Stimulated activated CD4-positive, alpha-beta T cell treated with anti-CD3 and anti-CD28 coated beads, Interleukin-1b, Interleukin-23, amount 100 ng/mL, for 48 hours (primary cell): Measurements from ENCODE around the gene KCNK5.

Source experiments
- DNase-seq: peaks from one replicate; pipeline ENCODE4 v3.0.0-alpha.2; 2020

The KCNK5 gene

DNA sequence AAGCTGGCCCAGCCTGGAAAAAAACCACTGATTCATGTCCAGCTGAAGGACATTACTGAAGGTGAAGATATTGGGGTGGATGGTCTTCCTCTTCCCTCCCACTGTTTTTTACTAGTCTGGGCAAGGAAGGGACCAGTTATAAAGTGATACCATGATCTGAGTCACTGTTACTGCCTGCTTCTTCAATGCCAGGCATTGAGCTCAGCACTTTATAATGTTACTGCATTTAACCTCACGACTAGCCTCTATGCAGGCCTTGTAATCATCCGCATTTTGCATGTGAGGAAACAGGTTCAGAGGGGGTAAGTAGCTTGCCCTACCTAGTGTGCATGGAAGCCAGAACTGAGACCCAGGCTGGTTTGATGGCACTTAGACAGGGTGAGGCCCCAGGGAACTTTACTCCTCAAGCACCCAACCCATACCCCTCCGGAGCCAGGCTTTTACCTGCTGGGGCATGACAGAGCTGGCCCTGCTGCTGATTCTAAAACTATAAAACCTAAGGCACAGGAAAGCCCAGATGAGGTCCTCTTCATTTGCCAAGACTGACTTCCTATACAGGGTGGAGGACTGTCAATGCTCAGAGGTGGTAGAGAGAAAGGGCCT lies 11.0 kb upstream of the KCNK5 start:
- no peak for DNase-seq

DNA sequence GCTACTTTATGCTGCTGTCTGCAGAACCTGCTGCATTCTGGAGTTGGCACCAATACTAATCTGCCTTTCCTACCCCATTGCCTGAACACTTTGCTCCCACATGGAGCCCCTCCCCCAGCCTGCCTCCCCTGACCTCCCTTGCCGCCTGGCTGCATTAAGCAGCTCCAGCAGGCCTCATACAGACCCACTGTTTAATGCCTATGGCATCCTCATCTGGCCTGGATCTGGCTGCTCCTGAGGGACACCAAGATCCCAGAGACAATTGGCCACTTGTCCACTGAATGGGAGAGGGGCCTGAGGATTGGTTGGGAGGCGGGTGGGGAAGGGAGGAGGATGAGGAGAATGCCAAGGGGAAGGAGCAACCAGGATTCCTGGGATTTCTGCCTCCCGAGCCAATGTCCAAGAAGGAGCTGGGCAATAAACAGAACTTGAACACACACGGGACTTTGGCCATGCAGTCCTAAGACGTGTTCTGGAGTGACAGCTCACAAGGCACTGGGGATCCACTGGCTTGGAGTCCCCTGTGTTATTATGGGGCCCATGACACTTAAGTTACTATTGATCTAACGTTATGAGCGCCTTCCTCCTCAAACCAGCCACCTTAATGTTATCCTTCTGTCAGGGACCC lies 10.4 kb upstream of the KCNK5 start:
- DNase-seq, result no peak

DNA sequence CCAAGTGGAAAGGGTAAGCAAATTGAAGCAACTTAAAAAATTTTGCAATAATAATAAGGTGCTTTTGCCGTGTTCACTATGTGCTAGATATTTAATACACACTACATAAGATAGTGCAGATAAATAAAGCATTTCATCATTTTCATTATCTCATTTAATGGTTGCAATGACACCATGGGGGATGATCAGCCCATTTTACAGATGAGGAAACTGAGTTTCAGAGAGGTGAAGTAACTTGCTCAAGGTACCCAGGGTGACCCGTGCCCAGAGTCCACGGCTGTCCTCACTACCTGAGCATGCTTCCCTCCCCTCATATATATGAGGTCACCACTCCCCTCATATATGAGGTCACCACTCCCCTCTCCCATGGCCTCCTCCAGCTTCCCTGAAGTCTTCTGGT lies 7.5 kb upstream of the KCNK5 start:
- no peak for DNase-seq

DNA sequence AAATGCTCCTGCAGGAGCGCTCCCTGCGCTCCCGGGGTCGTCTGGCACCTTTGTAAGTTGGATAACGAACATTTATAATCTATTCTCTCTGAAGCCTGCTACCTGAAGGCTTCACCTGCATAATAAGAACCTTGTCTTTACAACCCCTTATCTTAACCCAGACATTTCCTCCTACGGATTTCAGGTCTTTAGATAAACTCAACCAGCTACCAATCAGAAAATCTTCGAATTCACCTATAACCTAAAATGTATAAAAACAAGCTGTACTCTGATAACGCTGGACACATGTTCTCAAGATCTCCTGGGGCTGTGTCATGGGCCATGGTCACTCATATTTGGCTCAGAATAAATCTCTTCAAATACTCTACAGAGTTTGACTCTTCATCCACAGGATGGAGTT lies 4.1 kb upstream of the KCNK5 start:
- DNase-seq, result no peak

DNA sequence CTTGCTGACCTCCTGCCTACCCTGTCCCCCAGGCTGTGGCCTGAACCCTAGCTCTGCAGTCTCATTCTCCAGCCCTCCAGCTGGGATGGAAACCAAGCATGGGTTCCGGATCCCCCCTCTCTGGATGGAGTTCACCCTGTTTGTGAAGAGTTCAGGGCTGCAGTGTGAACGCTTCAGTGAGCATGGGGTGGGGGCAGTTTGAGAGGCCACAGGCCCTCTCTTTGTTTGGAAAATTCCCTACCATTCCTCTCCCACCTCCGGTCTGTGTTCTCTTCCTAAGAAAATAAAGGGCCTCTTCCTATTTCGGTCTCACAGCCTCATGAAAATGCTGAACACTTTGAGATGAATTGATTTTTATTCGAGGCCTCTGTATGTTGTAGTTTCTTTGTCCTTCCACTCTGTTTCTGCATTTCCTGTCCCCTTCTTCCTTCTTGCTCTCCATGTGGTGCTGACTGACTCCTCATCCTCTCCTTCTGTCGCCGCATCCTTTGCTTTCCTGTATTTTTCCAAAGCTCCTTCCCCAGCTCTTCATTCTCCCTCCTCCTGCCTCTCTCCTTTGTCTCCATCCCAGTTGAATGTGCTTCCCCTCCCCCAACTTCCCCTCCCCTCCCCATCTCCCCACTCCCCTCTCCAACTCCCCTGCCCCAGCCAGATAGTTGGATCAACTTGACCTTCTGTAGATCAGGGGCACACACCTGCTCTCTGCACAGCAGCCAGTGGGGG lies 2.4 kb upstream of the KCNK5 start:
- no peak for DNase-seq

GRCh38 chr6:39230654-39231035 lies 1.4 kb upstream of the KCNK5 start:
- no peak for DNase-seq

GRCh38 chr6:39228111-39228971 lies 934 bp downstream of the KCNK5 start:
- peak; percentile 47 for DNase-seq

GRCh38 chr6:39227476-39227875 lies 1.8 kb downstream of the KCNK5 start:
- no peak for DNase-seq

- no peak for DNase-seq
Measured at GRCh38 chr6:39226639-39227329, 2.5 kb downstream of the KCNK5 start.

GRCh38 chr6:39225946-39226437 lies 3.3 kb downstream of the KCNK5 start:
- DNase-seq, result peak; percentile 57

DNA sequence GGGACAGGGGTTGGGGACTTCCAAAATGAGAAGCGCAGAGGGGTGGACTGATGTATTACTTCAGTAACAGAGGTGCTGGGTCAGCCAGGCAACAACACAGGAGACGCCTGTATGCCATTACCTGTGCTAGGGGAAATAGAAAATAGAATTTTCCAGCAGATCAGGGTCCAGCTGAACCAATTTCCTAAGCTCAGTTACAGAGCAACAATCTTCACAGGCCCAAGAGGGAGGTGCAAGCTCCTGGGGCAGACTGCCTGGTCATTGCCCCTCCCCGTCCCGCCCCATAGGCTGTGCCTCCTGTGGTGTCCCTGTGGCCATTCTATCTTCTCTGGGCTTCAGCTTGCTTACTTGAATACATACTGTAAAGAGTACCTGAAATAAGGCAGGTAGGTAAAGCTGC lies 3.7 kb downstream of the KCNK5 start:
- DNase-seq, result no peak

GRCh38 chr6:39224523-39225182 lies 4.6 kb downstream of the KCNK5 start:
- no peak for DNase-seq

- DNase-seq, result no peak
Measured at GRCh38 chr6:39224011-39224410, 5.3 kb downstream of the KCNK5 start.

GRCh38 chr6:39223555-39223954 lies 5.7 kb downstream of the KCNK5 start:
- no peak for DNase-seq

GRCh38 chr6:39223061-39223460 lies 6.2 kb downstream of the KCNK5 start:
- no peak for DNase-seq

DNA sequence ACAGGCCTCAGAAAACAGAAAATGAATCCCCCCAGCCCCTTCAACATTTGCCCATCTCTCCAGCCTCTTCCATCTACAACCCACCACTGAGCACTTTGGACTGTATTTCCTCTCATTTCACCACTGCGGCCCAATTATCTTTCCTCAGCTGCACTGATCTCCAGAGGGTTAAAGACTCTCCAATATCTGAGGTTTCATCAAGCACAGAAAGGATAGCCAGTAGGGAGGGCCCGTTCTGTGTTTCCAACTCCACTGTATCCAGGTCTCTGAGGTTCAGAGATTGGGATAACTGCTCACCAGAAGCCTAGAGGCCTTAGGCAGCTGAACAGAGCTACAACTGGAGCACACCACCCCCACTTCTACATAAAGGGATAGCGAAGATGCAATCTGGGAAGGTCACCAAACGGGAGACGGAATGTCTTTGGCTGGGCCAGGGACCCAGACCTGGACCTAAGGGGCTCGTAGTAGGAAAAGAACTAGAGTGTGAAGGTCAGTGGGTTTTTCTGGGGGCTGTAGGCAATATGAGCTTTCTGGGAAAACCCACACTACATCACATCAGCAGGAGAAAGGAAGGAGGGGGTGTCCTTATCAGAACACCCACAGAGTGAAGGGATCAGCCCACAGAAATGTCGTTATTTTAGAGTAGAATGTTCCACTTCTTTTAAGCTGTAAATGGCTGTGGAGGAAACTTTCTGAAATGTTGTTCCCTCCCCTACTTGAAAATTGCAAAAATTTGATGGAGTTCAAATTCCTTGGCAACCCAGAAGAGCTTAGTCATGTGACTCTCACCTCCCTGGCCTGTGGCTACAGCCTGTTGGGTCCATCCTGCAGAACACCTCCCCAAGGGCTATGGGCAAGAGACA lies 7.3 kb downstream of the KCNK5 start:
- DNase-seq, result no peak

- no peak for DNase-seq
Measured at GRCh38 chr6:39221115-39221514, 8.2 kb downstream of the KCNK5 start.

GRCh38 chr6:39218868-39219567 lies 10.3 kb downstream of the KCNK5 start:
- no peak for DNase-seq

GRCh38 chr6:39217177-39217864 lies 12.0 kb downstream of the KCNK5 start:
- DNase-seq, result no peak

DNA sequence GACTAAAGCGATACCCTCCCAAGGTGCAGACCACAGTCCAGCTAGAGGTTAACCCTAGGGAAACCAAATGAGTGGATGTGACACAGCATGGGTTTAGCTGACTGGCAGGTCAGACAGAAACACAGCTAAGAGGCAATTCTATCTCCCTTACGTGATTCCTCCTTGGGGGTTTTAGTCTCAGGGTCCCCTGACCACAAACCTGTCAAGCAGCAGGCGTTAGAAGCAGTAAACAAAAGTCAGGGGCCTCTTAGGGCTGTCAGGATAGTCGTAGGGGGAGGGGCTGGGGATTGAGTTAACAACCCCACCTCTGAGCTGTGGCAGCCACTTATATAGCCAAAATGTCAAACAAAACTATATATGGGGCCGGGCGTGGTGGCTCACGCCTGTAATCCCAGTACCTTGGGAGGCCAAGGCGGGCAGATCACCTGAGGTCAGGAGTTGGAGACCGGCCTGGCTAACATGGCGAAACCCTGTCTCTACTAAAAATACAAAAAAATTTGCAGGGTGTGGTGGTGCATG lies 13.6 kb downstream of the KCNK5 start:
- DNase-seq, result no peak
